Panc1 (cell line): ENCODE measurements around the gene HOXA5.

Source experiments
- POLR2AphosphoS5 ChIP-seq: IDR thresholded peaks from 2 replicates; pipeline ENCODE4 v1.6.1; 2012; ENCODE audit warnings: mild to moderate bottlenecking, low read depth, low read length, moderate library complexity
- REST ChIP-seq, 2 experiments: IDR thresholded peaks; 2 replicates each; pipeline ENCODE4 v1.6.1; 2011 to 2012; ENCODE audit warnings: low read depth in 2 of 2, control low read depth in 1 of 2, low read length in 1 of 2, mild to moderate bottlenecking in 1 of 2, moderate library complexity in 1 of 2; ENCODE audit not compliant: insufficient read depth in 1 of 2
- SIN3A ChIP-seq: IDR thresholded peaks from 2 replicates; pipeline ENCODE4 v1.6.1; 2012; ENCODE audit warnings: low read depth, mild to moderate bottlenecking, low read length, moderate library complexity, borderline replicate concordance; ENCODE audit not compliant: insufficient read depth
- TF ChIP-seq, protein P1 (sequence below): fragments of 450-650 bp; IDR thresholded peaks from 2 replicates; pipeline ENCODE4 v1.5.1; 2017; ENCODE audit warnings: mild to moderate bottlenecking

GRCh38 chr7:27097686-27098577, 45.5 kb downstream of the HOXA5 start:
- peak; percentile 36; the same call in 1 of the 2 replicates for TF ChIP-seq POLR2AphosphoS5
- 0 out of 2 replicates have a peak, but pooled peaks have one; percentile 42 for TF ChIP-seq SIN3A
- TF ChIP-seq, protein P1, sequence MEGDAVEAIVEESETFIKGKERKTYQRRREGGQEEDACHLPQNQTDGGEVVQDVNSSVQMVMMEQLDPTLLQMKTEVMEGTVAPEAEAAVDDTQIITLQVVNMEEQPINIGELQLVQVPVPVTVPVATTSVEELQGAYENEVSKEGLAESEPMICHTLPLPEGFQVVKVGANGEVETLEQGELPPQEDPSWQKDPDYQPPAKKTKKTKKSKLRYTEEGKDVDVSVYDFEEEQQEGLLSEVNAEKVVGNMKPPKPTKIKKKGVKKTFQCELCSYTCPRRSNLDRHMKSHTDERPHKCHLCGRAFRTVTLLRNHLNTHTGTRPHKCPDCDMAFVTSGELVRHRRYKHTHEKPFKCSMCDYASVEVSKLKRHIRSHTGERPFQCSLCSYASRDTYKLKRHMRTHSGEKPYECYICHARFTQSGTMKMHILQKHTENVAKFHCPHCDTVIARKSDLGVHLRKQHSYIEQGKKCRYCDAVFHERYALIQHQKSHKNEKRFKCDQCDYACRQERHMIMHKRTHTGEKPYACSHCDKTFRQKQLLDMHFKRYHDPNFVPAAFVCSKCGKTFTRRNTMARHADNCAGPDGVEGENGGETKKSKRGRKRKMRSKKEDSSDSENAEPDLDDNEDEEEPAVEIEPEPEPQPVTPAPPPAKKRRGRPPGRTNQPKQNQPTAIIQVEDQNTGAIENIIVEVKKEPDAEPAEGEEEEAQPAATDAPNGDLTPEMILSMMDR = no peak; the same call in 1 of the 2 replicates
- TF ChIP-seq REST (IDR thresholded peaks at IDR 0.05; ENCODE audit: insufficient read depth in 1 of 2, low read depth in 2 of 2, low read length in 1 of 2) = no peak
